Lung microvascular endothelial cell (primary cell): ENCODE measurements around the gene UAP1. TPM values are rescaled to one million over a fixed set of nuclear protein-coding genes. Genes with fewer than 3 reads are reported as not detected.
A peak's percentile ranks its signal among the peaks of the same experiment; 100 is the strongest.

Experiments used
- DNase-seq, 2 donors: peaks; one replicate each; pipeline versions ENCODE4 v3.0.0 to v3.0.0-alpha.2; 2010; ENCODE audit warnings: low read depth in 2 of 2
- total RNA-seq: library from RNA; depleted of rRNA; stranded (reverse); fragments of >200 nt; gene quantifications from 2 replicates; pipeline ENCODE4 v1.2.1, GENCODE V29; 2014

Gene UAP1
- total RNA-seq, 1 donor from 2014 or later = 37.9 TPM

DNA sequence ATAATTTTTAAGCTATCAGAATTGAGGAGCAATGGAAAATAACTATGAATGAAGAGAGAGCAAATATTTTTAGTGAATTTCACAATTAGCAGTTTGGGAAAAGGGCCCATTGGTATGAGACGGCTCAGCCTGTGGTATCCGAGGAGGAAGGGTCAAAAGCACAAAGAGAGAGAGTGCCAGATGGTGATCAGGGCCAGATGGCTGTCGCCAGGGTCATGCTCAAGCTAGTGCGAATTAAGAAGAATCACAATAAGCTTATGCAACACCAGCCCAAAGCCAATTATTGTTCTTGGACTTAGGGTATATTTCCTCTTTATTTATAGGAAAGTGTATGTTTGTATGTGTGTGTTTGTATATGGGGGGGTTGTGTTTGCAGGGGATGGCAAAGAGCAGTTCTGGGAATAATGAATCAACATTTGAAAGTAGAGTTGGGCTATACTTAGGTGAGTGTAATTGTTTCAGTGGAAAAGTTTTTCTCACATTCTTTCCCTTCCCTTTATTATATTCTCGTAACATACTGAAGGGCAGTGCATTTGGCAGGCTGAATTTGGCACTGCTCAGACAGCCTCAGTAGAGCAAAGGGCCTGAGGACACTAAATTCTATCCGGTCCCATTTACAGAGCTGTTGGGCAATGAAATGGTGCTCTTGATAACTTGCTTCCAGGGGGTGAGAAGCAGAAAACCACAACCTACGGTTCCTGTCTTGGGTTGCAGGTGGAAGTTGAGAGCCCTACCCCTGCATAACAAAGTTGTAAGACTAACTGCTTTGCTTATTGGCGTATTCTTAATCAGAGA, 51.3 kb downstream of the UAP1 start:
- DNase-seq = peak in 1 of 2 donors; percentile 92

DNA sequence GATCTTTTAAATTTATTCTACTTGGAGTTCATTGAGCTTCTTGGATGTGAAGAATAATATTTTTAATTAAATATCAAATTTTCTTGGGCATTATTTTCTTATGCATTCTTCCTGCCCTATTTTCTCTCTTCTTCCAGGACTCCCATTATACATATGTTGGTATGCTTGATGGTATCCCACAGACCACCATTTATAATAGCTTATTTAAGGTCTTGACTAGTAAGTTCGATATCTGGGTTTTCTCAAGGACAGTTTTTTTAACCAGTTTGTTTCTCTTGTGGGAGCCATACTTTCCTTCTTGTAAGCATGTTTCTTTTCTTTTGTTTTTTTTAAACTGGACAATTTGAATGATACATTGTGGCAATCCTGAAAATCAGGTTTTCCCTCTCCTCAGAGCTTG, 55.3 kb downstream of the UAP1 start:
- no peak for DNase-seq

GRCh38 chr1:162617513-162617912, 56.0 kb downstream of the UAP1 start:
- no peak for DNase-seq

DNA sequence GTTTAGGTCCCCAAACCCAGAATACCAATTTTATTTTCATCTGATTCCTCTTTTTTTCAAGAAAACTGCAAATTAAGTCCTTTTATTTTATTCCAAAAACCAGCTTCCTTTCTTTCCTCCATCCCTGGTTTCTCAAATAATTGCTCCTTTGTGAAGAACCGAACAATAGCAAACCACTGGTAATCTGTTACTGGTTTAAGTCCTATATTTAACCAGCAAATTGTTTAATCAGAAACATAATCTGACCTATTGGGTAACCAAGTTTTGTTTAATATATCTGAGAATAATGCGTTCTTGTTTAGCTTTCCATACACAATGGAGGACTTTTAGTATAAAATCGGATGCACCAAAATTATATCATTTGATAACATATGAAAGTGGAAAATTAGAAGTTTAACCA, 57.6 kb downstream of the UAP1 start:
- DNase-seq = no peak

GRCh38 chr1:162621256-162621655, 59.7 kb downstream of the UAP1 start:
- DNase-seq = no peak

DNA sequence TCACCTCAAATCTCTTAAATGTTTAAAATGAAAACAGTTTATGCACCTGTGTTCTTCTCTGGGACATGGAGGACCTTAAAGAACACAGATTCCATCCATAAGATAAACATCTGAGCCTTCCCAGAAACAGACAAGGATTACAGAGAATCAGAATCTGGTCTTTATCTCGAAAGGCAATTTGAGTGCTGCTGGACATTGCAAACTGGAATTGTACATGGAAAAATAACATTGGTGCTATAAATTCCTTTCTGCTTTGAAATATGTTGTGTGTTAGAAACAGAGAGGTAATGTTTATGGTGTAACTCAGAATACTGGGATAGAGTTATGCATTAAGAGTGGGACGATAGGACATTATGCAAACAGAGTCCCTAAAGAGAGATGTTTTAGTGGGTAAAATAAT, 64.2 kb downstream of the UAP1 start:
- no peak for DNase-seq

- DNase-seq = no peak
These were observed 64.6 kb downstream of the UAP1 start for GRCh38 chr1:162626094-162626493.

- no peak for DNase-seq
These were observed 65.2 kb downstream of the UAP1 start for GRCh38 chr1:162626761-162627160.

- DNase-seq = peak; percentile 63 to 73
These were observed 66.3 kb downstream of the UAP1 start for GRCh38 chr1:162627662-162628296.

- no peak for DNase-seq
These were observed 67.6 kb downstream of the UAP1 start for GRCh38 chr1:162629077-162629627.

DNA sequence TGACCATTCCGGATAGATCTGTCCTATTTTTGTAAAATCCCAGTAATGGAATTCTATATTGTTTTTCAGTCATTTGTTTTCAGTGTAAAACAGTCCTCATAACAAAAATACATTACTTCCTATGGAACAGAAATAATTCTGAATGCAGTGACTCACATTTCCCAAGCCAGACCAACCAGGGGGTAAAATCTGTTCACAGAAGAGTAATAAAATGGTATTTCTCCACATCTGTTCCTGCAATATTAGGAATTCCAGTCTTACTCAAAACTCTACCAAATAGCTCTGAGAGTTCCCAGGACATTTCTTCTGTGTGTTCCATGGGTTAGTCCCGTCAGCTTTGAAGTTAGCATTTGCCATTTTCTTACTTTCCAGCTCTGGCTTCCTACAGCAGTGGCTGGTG, 68.1 kb downstream of the UAP1 start:
- peak; percentile 32 to 88 for DNase-seq

GRCh38 chr1:162631546-162632191, 70.1 kb downstream of the UAP1 start:
- DNase-seq = peak; percentile 60 to 64

DNA sequence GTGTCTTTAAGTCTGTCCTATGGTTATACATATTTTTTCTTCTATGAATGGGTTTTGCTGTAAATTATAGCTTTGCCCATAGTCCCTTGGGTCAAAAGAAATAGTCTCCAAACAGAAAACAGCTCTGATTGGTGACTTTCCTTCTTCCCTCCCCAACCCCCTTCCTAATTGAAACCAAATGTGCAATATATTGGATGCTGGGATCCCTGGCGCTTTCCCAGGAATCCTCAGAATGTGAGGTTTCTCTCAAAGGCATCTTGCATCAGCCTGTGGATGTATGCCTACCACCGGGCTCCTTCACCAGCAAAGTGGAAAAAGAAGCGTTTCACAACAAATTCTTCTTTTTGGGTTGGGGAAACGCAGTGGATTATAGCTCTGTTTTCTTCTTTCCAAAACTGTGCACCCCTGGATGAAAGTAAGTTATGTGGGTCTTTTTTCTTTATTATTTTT, 70.7 kb downstream of the UAP1 start, which contains the start of gene DDR2:
TSS of gene DDR2 (plus strand) at position 248 of the 450 bp plus-strand sequence. CDS start 86,600 bp downstream, outside the sequence.
- DNase-seq = peak; percentile 46 to 78

- DNase-seq = peak; percentile 47 to 49
These were observed 71.2 kb downstream of the UAP1 start for GRCh38 chr1:162632698-162633080.

GRCh38 chr1:162633081-162633762, 71.7 kb downstream of the UAP1 start:
- peak; percentile 59 to 63 for DNase-seq

DNA sequence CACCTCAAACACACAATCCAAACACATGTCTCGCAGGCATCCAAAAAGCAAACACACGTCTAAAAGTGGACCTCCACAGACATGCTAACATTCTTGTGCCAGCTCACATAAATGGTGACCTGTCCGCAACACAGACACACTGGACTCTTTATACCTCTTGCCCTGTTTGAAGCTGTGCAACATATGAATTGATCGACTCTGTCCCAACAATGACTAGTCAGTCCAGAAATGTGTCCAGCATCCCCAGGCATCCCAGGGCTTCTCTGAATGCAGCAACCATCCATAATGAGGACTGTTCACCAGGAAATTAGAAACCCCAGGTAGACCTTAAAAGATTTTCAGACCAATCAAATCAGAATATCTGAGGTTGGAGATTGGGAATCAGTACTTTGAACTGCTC, 73.9 kb downstream of the UAP1 start:
- DNase-seq = no peak

- no peak for DNase-seq
These were observed 78.2 kb downstream of the UAP1 start for GRCh38 chr1:162639718-162640117.

GRCh38 chr1:162641114-162641513, 79.6 kb downstream of the UAP1 start:
- no peak for DNase-seq

DNA sequence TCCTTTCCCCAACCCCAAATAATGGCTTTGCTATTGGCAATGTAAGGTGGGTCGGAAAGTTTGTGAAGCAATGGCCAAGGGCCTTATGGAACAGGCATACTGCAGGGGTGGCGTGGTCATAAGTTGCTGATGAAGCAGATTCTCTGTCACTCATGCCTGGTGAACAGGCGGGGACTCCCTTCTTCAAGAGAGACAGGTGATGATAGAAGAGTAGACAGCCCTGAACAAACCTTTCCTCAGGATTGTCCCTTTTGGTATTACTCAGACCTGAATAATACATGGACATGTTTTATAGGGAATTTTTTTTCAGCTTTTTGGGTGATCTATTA, 83.4 kb downstream of the UAP1 start:
- no peak for DNase-seq

- DNase-seq = no peak
These were observed 84.1 kb downstream of the UAP1 start for GRCh38 chr1:162645666-162646065.

DNA sequence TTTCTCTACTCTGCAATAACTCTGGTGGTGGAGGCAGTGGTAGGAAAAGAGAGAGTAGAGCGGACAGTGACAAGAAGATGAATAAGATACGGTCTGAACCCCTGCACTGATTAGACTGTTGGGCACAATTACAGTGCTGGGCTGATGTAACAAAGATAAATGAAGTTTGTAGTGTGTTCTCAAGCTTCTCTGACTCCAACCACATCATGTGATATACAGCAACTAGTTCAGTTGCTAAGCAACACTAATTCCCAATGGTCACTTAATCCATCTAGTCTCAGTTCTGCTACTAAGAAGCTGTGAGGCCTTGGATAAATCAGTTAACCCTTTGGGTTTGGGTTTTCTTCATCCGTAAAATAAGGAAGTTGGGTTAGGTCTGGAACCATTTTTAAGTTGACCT, 88.1 kb downstream of the UAP1 start:
- DNase-seq = no peak
